Retinal pigment epithelial cell (primary cell): ENCODE results near the gene CCM2.

ENCODE experiments used
- DNase-seq: peaks from one replicate; pipeline ENCODE4 v3.0.0-alpha.2; 2010; ENCODE audit warnings: low read depth
- H3K4me3 ChIP-seq: 2 replicates; pipeline ENCODE4 v1.5.1; 2011; ENCODE audit warnings: mild to moderate bottlenecking, low read length, control low read depth, moderate library complexity
- TF ChIP-seq, protein P1 (sequence below): conservative IDR thresholded peaks from 2 replicates; pipeline ENCODE4 v1.5.1; 2011; ENCODE audit warnings: low read depth, low read length, control low read depth, inconsistent platforms

CCM2 gene

DNA sequence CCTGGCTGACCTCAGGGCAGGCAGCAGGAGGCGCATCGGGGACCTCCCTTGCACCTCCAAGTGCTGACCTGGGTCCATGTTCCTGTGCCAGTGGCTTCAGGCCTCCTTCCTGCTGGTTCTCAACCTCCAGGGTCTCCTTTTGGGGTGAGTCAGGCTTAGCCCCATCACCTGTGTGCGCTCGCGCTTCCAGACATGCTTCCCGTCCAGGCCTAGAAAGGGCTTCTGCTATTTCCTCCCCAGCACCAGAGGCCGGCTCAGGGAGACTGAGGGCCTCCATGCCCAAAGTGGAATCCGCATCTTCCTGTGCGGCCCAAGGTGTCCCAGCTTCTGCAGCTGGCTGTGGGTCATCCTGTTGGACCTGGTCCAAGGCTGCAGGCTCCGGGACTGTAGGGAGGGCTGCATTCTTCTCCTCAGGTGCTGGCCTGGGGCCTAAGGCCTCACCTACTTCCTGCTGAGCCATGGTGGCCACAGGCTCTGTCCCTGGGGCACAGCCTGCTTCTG, 82.9 kb downstream of the CCM2 start:
- TF ChIP-seq, protein P1, sequence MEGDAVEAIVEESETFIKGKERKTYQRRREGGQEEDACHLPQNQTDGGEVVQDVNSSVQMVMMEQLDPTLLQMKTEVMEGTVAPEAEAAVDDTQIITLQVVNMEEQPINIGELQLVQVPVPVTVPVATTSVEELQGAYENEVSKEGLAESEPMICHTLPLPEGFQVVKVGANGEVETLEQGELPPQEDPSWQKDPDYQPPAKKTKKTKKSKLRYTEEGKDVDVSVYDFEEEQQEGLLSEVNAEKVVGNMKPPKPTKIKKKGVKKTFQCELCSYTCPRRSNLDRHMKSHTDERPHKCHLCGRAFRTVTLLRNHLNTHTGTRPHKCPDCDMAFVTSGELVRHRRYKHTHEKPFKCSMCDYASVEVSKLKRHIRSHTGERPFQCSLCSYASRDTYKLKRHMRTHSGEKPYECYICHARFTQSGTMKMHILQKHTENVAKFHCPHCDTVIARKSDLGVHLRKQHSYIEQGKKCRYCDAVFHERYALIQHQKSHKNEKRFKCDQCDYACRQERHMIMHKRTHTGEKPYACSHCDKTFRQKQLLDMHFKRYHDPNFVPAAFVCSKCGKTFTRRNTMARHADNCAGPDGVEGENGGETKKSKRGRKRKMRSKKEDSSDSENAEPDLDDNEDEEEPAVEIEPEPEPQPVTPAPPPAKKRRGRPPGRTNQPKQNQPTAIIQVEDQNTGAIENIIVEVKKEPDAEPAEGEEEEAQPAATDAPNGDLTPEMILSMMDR: no peak
- H3K4me3 ChIP-seq: no peak overlapping the region
- no peak for DNase-seq

GRCh38 chr7:45084336-45084735, 84.3 kb downstream of the CCM2 start:
- DNase-seq: no peak
- TF ChIP-seq, protein P1: no peak
- H3K4me3 ChIP-seq: no peak overlapping the region

- TF ChIP-seq, protein P1: no peak
- no peak overlapping the region for H3K4me3 ChIP-seq
- no peak for DNase-seq
Measured at GRCh38 chr7:45084901-45085618, 85.1 kb downstream of the CCM2 start.

DNA sequence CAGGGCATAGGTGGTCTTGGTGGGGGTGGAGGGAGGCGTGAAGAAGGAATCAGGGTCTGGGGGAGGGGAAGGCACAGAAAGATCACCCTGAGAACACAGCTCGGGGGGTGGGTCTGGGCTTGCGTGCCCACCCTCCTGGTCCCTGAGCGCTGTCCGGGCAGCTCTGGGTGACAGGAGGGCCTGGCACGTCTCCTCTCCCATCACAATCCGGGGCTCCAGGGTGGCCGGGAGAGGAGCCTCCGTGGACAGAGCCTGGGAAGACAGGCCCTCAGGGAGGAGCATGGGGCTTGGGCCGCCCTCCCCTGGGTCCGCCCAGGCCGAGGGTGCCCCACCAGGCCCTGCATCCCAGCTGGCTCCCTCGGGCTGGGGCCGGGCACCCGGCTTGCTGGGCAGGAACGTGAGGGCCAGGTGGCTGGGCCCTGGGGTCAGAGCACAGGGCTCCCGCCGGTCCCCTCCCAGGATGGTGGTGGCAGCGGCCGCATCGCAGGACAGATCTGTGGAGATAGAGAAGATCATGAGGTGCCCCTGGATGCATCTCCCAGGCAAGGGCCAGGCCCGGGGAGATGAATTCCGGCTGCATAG, 85.7 kb downstream of the CCM2 start:
- TF ChIP-seq, protein P1: no peak
- no peak for DNase-seq
- H3K4me3 ChIP-seq: no peak overlapping the region

- H3K4me3 ChIP-seq: no peak overlapping the region
- TF ChIP-seq, protein P1: no peak
- DNase-seq: no peak
Measured at GRCh38 chr7:45086331-45087065, 86.5 kb downstream of the CCM2 start.

GRCh38 chr7:45087301-45088145, 87.5 kb downstream of the CCM2 start:
- H3K4me3 ChIP-seq: no peak overlapping the region
- TF ChIP-seq, protein P1: no peak
- DNase-seq: no peak
